HG03354 (cell line): ENCODE measurements around the gene LRRFIP1.

Experiments
- ATAC-seq: cut with Tn5 transposase; IDR thresholded peaks from one replicate; pipeline ENCODE4 v1.9.1; 2021; ENCODE audit warnings: mild to moderate bottlenecking; ENCODE audit not compliant: unreplicated experiment, poor library complexity, severe bottlenecking

Gene LRRFIP1

GRCh38 chr2:237615631-237616249 is 11.6 kb upstream of the LRRFIP1 start:
- no peak for ATAC-seq

- no peak for ATAC-seq
Measured at GRCh38 chr2:237616373-237616733, 11.0 kb upstream of the LRRFIP1 start.

GRCh38 chr2:237616734-237617586 is 10.4 kb upstream of the LRRFIP1 start:
- no peak for ATAC-seq

- ATAC-seq, result no peak
Measured at GRCh38 chr2:237617587-237617982, 9.8 kb upstream of the LRRFIP1 start.

GRCh38 chr2:237618449-237618848 is 8.9 kb upstream of the LRRFIP1 start:
- ATAC-seq, result no peak

- ATAC-seq, result no peak
Measured at GRCh38 chr2:237623428-237624403, 3.7 kb upstream of the LRRFIP1 start.

- ATAC-seq, result no peak
Measured at GRCh38 chr2:237624565-237624964, 2.8 kb upstream of the LRRFIP1 start.

GRCh38 chr2:237625216-237625705 is 2.1 kb upstream of the LRRFIP1 start:
- ATAC-seq, result no peak

- no peak for ATAC-seq
Measured at GRCh38 chr2:237625777-237626176, 1.6 kb upstream of the LRRFIP1 start.

GRCh38 chr2:237626813-237627440 is 460 bp upstream of the LRRFIP1 start:
- no peak for ATAC-seq

GRCh38 chr2:237628247-237629187 is 1.1 kb downstream of the LRRFIP1 start:
- no peak for ATAC-seq

- no peak for ATAC-seq
Measured at GRCh38 chr2:237629188-237629534, 1.8 kb downstream of the LRRFIP1 start.

- no peak for ATAC-seq
Measured at GRCh38 chr2:237629739-237630138, 2.4 kb downstream of the LRRFIP1 start.

GRCh38 chr2:237630216-237631000 is 3.0 kb downstream of the LRRFIP1 start:
- no peak for ATAC-seq

- no peak for ATAC-seq
Measured at GRCh38 chr2:237631007-237631785, 3.8 kb downstream of the LRRFIP1 start.

- no peak for ATAC-seq
Measured at GRCh38 chr2:237631801-237632585, 4.6 kb downstream of the LRRFIP1 start.
